AG10803 (cell line): ENCODE measurements around the gene SOX8.

Source experiments
- DNase-seq: peaks from one replicate; pipeline ENCODE4 v3.0.0; 2010; ENCODE audit warnings: low read depth
- H3K4me3 ChIP-seq: 2 replicates; pipeline ENCODE4 v1.5.1; 2011; ENCODE audit warnings: mild to moderate bottlenecking, low read length, control low read depth
- CTCF ChIP-seq: conservative IDR thresholded peaks from 2 replicates; pipeline ENCODE4 v1.5.1; 2011; ENCODE audit warnings: mild to moderate bottlenecking, low read length, control low read depth, inconsistent platforms

SOX8 gene

GRCh38 chr16:983044-984030 lies 1.8 kb downstream of the SOX8 start:
- TF ChIP-seq CTCF, result no peak
- no peak for DNase-seq
- H3K4me3 ChIP-seq, result no peak overlapping the region

- no peak overlapping the region for H3K4me3 ChIP-seq
- no peak for TF ChIP-seq CTCF
- no peak for DNase-seq
These were observed 2.6 kb downstream of the SOX8 start for GRCh38 chr16:984121-984694.

DNA sequence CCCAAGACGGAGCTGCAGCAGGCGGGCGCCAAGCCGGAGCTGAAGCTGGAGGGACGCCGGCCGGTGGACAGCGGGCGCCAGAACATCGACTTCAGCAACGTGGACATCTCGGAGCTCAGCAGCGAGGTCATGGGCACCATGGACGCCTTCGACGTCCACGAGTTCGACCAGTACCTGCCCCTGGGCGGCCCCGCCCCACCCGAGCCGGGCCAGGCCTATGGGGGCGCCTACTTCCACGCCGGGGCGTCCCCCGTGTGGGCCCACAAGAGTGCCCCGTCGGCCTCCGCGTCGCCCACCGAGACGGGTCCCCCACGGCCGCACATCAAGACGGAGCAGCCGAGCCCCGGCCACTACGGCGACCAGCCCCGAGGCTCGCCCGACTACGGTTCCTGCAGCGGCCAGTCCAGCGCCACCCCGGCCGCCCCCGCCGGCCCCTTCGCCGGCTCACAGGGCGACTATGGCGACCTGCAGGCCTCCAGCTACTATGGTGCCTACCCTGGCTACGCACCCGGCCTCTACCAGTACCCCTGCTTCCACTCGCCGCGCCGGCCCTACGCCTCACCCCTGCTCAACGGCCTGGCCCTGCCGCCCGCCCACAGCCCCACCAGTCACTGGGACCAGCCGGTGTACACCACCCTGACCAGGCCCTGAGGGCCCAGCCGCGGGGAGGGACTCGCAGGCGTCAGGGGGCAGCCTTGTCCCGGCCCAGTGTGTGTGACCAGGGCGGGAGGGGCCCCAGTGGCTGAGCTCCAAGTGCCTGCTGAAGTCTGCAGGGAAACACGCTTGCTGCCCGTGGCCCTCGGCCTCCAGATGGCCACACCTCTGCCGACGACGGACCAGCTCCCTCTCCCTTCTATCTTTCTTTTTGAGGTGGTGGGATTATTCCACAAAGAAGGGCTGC lies 3.4 kb downstream of the SOX8 start:
- no peak for TF ChIP-seq CTCF
- DNase-seq, result no peak
- no peak overlapping the region for H3K4me3 ChIP-seq

DNA sequence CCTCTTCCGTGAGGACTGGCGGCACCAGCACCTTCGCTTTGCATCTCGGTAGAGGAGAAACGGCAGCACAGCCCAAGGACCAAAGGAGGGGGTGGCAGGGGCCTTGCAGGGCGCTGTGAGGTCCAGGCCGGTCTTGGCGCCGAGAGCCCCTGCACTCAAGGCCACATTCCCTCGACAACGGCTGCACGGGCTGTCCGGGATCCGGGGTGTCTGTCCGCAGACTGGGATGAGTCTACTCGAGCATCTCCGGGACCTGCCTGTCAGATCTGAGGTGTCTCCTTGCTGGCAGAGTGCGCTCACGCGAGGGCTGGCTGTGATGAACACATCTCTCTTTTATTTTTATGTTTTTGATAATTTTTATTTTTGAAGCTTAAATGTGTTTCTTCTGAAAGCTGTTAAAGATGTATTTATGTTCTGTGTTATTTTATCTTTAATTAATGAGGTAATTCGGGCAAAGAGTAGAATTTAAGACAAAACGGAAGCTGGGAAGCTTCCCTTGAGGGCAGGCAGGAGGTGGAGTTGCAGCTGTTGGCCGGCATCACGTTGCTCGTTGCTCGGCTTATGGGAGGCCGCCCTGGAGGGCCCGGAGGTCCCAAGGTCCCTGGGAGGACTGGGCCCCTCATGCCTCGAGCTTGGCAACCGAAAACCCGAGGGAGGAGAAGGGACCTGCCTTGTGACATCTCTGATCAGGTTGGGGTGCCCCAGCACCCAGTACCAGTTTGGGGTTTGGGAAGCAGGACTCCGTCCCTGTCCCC lies 4.3 kb downstream of the SOX8 start:
- no peak for TF ChIP-seq CTCF
- DNase-seq, result no peak

DNA sequence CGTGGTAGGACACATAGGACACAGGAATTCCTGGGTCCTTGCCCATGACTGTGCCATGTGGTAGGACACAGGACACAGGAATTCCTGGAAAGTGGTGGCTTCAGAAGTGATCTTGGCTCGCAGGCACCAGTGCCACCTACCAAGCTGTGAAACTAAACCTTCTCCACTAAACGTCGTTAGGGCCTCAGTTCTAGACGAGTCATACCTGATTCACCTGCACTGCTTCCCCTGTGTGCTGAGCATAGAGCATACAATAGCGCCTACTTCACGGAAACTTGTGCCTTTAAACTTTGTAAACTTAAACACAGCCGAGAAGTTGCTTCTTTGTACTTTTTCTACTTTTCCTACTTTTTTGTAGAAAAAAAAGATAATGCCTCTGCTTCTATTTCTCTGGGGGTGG lies 4.8 kb downstream of the SOX8 start:
- no peak for DNase-seq
- TF ChIP-seq CTCF, result no peak
- H3K4me3 ChIP-seq, result no peak overlapping the region

More for the DNA sequence above, 4.3 kb downstream of the SOX8 start:
- no peak overlapping the region for H3K4me3 ChIP-seq

GRCh38 chr16:986925-987582 lies 5.5 kb downstream of the SOX8 start:
- TF ChIP-seq CTCF, result no peak
- DNase-seq, result no peak
- H3K4me3 ChIP-seq, result no peak overlapping the region
